SK-N-SH treated with all-trans-retinoic acid at 6 μM for 48 hours (cell line): Measurements from ENCODE around the gene KLK3.

Experiments used
- ISL1 ChIP-seq: fragments of 250-450 bp; sonication (Bioruptor Pico); IDR thresholded peaks from 2 replicates; pipeline ENCODE4 v2.1.2; 2022; ENCODE audit warnings: mild to moderate bottlenecking, moderate library complexity
- TCF4 ChIP-seq: fragments of 250-450 bp; sonication (Bioruptor Pico); IDR thresholded peaks from 2 replicates; pipeline ENCODE4 v1.8.0; 2021; ENCODE audit warnings: mild to moderate bottlenecking, moderate library complexity, borderline replicate concordance
- TOX ChIP-seq: fragments of 250-450 bp; sonication (Bioruptor Pico); IDR thresholded peaks from 2 replicates; pipeline ENCODE4 v1.8.0; 2021; ENCODE audit warnings: mild to moderate bottlenecking, moderate library complexity, borderline replicate concordance
- ZC3H10 ChIP-seq: fragments of 250-450 bp; sonication (Bioruptor Pico); IDR thresholded peaks from 2 replicates; pipeline ENCODE4 v1.5.1; 2021; ENCODE audit warnings: mild to moderate bottlenecking, moderate library complexity
- ZNF70 ChIP-seq: fragments of 450-650 bp; formaldehyde crosslinking; IDR thresholded peaks from 2 replicates; pipeline ENCODE4 v1.5.0; 2020; ENCODE audit warnings: mild to moderate bottlenecking, moderate library complexity
- TF ChIP-seq, protein P1 (sequence below): fragments of 250-450 bp; sonication (Bioruptor Pico); IDR thresholded peaks from 2 replicates; pipeline ENCODE4 v1.8.0; 2020; ENCODE audit warnings: mild to moderate bottlenecking, moderate library complexity, borderline replicate concordance

DNA sequence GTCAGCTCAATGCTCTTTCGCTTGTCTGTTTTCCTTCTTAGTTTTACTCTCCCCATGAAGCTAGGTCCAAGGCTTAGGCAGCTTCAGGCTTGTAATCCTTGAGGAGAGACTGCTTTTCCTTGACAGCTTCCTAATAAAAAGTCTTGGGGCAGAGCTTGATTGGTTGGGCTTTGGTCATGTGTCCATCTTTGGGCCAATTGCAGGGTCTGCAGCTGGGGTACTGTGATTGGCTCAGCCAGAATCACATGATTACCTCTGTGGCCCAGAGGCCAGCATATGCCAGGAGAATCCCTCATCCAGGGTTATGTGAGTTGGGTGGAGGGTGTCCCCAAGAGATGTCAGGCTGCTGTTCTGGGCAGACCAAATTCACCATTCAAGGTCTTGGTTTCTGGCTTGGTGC is 39.3 kb upstream of the KLK3 start:
- TF ChIP-seq, protein P1, sequence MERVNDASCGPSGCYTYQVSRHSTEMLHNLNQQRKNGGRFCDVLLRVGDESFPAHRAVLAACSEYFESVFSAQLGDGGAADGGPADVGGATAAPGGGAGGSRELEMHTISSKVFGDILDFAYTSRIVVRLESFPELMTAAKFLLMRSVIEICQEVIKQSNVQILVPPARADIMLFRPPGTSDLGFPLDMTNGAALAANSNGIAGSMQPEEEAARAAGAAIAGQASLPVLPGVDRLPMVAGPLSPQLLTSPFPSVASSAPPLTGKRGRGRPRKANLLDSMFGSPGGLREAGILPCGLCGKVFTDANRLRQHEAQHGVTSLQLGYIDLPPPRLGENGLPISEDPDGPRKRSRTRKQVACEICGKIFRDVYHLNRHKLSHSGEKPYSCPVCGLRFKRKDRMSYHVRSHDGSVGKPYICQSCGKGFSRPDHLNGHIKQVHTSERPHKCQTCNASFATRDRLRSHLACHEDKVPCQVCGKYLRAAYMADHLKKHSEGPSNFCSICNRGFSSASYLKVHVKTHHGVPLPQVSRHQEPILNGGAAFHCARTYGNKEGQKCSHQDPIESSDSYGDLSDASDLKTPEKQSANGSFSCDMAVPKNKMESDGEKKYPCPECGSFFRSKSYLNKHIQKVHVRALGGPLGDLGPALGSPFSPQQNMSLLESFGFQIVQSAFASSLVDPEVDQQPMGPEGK (CRISPR knock-in tag) = no peak
- TF ChIP-seq ZNF70 (CRISPR knock-in tag) (no peak), TCF4 (CRISPR knock-in tag) (no peak), ISL1 (no peak), ZC3H10 (no peak), TOX (CRISPR knock-in tag) (no peak)
